ENCODE data around the gene SHC2.

DNA sequence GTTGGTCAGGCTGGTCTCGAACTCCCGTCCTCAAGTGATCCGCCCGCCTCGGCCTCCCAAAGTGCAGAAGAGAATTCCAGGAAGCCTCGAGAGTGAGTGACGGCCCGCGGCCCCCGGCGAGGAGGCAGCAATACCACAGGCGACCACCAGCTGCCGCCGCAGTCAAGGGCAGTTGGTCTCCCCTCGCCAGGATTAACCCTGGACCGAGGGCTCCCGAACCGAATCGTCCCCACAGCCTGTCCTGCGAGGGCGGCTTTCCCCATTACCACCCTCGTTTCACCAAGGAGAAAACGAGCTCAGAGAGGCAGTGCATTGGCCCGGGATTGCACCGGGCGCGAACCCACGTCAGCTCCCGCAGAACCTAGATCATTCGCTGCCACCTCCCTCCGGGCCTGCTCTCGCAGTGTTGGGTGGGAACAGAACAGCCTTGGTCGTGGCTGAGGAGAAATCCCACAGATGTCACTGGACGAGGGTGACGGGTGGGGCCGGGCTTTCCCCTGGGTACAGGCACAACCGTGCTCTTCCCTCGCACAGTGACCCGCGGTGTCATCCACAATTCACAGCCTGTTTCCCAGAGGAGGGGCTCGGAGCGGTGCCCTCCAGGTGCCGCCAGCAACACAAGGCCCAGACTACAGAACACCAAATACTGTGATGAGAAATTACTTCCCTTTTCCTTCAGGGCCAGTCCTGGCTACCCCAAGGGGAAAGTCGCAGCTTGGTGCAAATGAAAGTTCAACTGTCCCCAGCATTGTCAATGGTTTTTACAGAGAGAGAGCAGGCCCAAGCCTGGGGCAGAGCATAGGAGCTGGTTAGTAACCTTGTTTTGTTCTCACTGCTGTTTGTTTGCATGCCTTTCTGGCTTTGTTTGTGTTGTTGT is 76.7 kb downstream of the SHC2 start:
- TF ChIP-seq POLR2A (IDR thresholded peaks at IDR 0.05), result no peak
- TF ChIP-seq, protein P1, sequence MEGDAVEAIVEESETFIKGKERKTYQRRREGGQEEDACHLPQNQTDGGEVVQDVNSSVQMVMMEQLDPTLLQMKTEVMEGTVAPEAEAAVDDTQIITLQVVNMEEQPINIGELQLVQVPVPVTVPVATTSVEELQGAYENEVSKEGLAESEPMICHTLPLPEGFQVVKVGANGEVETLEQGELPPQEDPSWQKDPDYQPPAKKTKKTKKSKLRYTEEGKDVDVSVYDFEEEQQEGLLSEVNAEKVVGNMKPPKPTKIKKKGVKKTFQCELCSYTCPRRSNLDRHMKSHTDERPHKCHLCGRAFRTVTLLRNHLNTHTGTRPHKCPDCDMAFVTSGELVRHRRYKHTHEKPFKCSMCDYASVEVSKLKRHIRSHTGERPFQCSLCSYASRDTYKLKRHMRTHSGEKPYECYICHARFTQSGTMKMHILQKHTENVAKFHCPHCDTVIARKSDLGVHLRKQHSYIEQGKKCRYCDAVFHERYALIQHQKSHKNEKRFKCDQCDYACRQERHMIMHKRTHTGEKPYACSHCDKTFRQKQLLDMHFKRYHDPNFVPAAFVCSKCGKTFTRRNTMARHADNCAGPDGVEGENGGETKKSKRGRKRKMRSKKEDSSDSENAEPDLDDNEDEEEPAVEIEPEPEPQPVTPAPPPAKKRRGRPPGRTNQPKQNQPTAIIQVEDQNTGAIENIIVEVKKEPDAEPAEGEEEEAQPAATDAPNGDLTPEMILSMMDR (IDR thresholded peaks at IDR 0.05), result no peak
